ENCODE results near the gene TBCE.

DNA sequence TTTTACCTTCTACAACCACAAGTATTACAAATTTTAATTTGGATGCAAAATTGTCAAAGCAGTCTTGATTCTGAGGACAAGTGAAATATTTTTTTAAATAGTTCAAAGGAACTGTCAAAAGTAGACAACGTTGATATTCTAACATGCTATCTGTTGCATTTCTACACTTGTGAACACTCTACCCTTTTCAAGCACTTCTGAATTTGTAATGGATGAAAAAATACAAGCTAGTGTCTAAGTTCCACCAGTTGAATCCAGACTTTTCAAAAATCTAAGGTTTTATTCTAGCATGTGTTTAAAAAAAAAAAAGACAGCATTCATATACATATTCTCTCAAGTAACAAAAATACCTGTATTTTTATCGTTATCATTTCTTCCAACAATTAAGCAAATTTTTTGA lies 41.4 kb upstream of the TBCE start:
- TF ChIP-seq, protein P1, sequence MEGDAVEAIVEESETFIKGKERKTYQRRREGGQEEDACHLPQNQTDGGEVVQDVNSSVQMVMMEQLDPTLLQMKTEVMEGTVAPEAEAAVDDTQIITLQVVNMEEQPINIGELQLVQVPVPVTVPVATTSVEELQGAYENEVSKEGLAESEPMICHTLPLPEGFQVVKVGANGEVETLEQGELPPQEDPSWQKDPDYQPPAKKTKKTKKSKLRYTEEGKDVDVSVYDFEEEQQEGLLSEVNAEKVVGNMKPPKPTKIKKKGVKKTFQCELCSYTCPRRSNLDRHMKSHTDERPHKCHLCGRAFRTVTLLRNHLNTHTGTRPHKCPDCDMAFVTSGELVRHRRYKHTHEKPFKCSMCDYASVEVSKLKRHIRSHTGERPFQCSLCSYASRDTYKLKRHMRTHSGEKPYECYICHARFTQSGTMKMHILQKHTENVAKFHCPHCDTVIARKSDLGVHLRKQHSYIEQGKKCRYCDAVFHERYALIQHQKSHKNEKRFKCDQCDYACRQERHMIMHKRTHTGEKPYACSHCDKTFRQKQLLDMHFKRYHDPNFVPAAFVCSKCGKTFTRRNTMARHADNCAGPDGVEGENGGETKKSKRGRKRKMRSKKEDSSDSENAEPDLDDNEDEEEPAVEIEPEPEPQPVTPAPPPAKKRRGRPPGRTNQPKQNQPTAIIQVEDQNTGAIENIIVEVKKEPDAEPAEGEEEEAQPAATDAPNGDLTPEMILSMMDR (IDR thresholded peaks at IDR 0.05): no peak
- TF ChIP-seq POLR2A (IDR thresholded peaks at IDR 0.05) (no peak), POLR2AphosphoS5 (IDR thresholded peaks at IDR 0.05) (no peak), EP300 (IDR thresholded peaks at IDR 0.05; ENCODE audit: low read depth) (no peak)
